Nephron progenitor cell (in vitro differentiated cells): Measurements from ENCODE around the gene RPL15.
A peak's percentile ranks its signal among the peaks of the same experiment; 100 is the strongest.

Experiments used
- DNase-seq: peaks from one replicate; pipeline ENCODE4 v3.0.0; 2021
- H3K27ac Mint-ChIP-seq: 2 replicates; pipeline ENCODE4 v1.8.0; 2021; ENCODE audit warnings: mild to moderate bottlenecking, moderate library complexity, mixed read lengths
- H3K27me3 Mint-ChIP-seq: 2 replicates; pipeline ENCODE4 v1.8.0; 2021; ENCODE audit warnings: mild to moderate bottlenecking, low read depth, mixed read lengths; ENCODE audit not compliant: poor library complexity
- H3K36me3 Mint-ChIP-seq: 2 replicates; pipeline ENCODE4 v1.8.0; 2021; ENCODE audit warnings: low read depth, mixed read lengths
- H3K4me1 Mint-ChIP-seq: 2 replicates; pipeline ENCODE4 v1.8.0; 2021; ENCODE audit warnings: mixed read lengths
- H3K4me3 Mint-ChIP-seq: 2 replicates; pipeline ENCODE4 v1.8.0; 2021; ENCODE audit warnings: mild to moderate bottlenecking, moderate library complexity, mixed read lengths
- H3K9me3 Mint-ChIP-seq: 2 replicates; pipeline ENCODE4 v1.8.0; 2021; ENCODE audit warnings: mild to moderate bottlenecking, moderate library complexity, mixed read lengths
- CTCF ChIP-seq: fragments of 200-600 bp; sonication (generic); IDR thresholded peaks from 2 replicates; pipeline ENCODE4 v1.5.0; 2021; ENCODE audit warnings: antibody characterized with exemption

The RPL15 gene

GRCh38 chr3:23872330-23872729 lies 44.6 kb upstream of the RPL15 start:
- peaks cover 52% of the 10 kb centered on the region for H3K36me3 Mint-ChIP-seq
- DNase-seq = no peak
- H3K27me3 Mint-ChIP-seq = no peaks in the 10 kb centered on the region
- H3K27ac Mint-ChIP-seq = no peak overlapping the region
- H3K4me1 Mint-ChIP-seq = peaks cover 60% of the 10 kb centered on the region
- TF ChIP-seq CTCF = no peak
- H3K9me3 Mint-ChIP-seq = peaks cover 25% of the 10 kb centered on the region
- H3K4me3 Mint-ChIP-seq = no peak overlapping the region

DNA sequence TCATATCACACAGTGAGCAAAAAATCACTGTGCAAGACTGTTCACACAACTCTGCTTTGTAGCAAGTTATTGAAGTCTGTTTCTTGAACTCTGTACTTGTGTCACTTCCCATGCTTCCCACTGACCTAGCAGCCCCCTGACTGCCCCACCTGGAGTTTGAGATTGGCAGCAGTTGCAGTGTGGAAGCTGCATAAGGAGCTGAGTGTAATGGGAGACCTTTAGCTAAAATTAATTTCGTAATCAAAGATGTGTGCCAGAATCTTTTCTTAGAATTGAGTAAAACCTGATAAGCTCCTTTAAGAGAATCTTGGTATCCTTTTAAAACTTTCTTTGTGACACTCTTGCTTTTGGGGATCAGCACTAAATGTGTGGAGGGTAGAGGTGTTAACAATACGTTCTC lies 43.0 kb upstream of the RPL15 start:
- peaks cover 68% of the 10 kb centered on the region for H3K36me3 Mint-ChIP-seq
- peak overlapping the region; percentile 87 for H3K27ac Mint-ChIP-seq
- TF ChIP-seq CTCF = no peak
- peaks cover 52% of the 10 kb centered on the region for H3K4me1 Mint-ChIP-seq
- no peaks in the 10 kb centered on the region for H3K27me3 Mint-ChIP-seq
- no peak for DNase-seq
- peaks cover 41% of the 10 kb centered on the region for H3K9me3 Mint-ChIP-seq
- H3K4me3 Mint-ChIP-seq = no peak overlapping the region

GRCh38 chr3:23874359-23875112 lies 42.4 kb upstream of the RPL15 start:
- Mint-ChIP-seq H3K27me3 (no peaks in the 10 kb centered on the region), H3K4me1 (peaks cover 46% of the 10 kb centered on the region), H3K27ac (peak overlapping the region; percentile 87), H3K9me3 (peaks cover 47% of the 10 kb centered on the region), H3K36me3 (peaks cover 69% of the 10 kb centered on the region), H3K4me3 (no peak overlapping the region)
- no peak for DNase-seq
- no peak for TF ChIP-seq CTCF

DNA sequence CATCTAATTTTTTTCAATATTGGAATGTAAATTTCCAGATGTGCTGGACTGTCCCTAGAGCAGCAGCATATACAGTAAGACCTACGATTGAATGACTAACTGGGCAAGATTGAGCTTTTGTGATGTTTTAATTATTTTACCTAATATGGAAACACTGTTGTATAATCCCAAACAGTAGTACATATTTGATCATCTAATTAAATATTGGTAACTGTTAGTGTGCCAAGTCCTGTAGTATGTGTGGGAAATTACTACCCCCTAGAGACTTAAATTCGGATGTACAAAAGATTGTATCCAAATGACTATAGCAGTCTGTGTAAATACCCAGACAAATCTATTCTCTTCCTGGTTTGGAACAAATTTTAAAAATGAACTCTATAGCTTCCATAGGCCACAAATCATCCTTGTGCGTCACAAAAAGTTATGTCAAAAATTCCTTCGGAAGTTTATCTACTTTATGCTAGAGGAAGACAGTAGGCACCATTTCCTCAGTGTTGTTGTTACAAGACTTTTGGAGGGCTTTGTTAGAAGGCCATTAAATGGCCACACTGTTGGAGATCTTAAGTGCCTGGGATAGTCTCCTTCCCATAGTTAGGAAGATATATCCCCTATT lies 41.7 kb upstream of the RPL15 start:
- Mint-ChIP-seq H3K4me1 (peaks cover 40% of the 10 kb centered on the region), H3K27me3 (no peaks in the 10 kb centered on the region), H3K9me3 (peaks cover 47% of the 10 kb centered on the region), H3K4me3 (no peak overlapping the region), H3K27ac (peak overlapping the region; percentile 87), H3K36me3 (peaks cover 68% of the 10 kb centered on the region)
- TF ChIP-seq CTCF = no peak
- DNase-seq = no peak

- H3K9me3 Mint-ChIP-seq = peaks cover 55% of the 10 kb centered on the region
- H3K27ac Mint-ChIP-seq = peak overlapping the region; percentile 51
- TF ChIP-seq CTCF = no peak
- no peak for DNase-seq
- H3K4me1 Mint-ChIP-seq = peaks cover 56% of the 10 kb centered on the region
- peaks cover 85% of the 10 kb centered on the region for H3K36me3 Mint-ChIP-seq
- H3K27me3 Mint-ChIP-seq = no peaks in the 10 kb centered on the region
- no peak overlapping the region for H3K4me3 Mint-ChIP-seq
Observed at GRCh38 chr3:23876923-23877322, 40.0 kb upstream of the RPL15 start.
